HEK293T (cell line): Measurements from ENCODE around the gene CYP27C1.

ENCODE experiments used
- BHLHE40 ChIP-seq: fragments of 450-650 bp; IDR thresholded peaks from 2 replicates; pipeline ENCODE4 v1.6.1; 2016; ENCODE audit warnings: mild to moderate bottlenecking, moderate library complexity, borderline replicate concordance
- HDGF ChIP-seq: fragments of 450-650 bp; IDR thresholded peaks from 2 replicates; pipeline ENCODE4 v1.6.1; 2017; ENCODE audit warnings: antibody characterized with exemption, borderline replicate concordance

- TF ChIP-seq BHLHE40 (no peak), HDGF (no peak)
These were observed 849 bp upstream of the CYP27C1 start for GRCh38 chr2:127220768-127221527.
